ENCODE measurements around the gene STARD3.

DNA sequence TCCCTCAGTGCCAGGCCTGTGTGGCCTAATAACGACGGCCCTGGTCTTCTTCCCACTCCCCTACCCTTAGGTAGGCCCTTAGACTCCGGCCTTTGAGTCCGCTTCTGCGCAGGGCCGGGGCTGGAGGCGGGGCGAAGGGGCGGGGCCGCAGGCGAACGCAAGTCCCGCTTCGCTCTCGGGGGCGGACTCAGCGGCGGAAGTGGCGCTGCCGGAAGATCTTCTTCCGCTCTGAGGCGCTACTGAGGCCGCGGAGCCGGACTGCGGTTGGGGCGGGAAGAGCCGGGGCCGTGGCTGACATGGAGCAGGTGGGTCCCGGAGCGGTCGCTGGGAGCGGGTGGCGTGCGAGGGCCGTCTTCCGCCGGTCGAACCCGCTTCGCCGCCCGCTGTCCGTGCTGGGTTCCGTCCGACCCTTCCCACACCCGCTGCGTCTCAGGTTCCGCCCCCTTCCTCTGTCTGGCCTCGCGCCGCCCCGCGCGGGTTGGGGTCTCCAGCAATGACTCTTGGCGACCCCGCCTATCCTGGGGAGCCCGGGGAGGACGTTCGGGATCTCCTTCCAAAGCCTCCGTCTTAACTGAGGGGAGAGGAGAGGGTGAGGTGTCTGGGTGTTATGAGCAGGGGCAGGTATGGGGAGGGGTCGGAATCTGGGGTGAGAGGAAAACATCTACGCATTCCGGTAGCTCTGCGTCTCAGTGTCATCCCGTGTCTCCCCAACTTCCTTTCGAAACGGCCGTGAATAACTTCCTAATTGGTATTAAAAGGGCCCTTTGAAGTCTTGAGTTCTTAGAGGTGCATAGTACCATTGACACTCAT lies at the start of gene STARD3:
- TF ChIP-seq EZH2 (IDR thresholded peaks at IDR 0.05) (no peak), POLR2AphosphoS5 (IDR thresholded peaks at IDR 0.05; ENCODE audit: borderline replicate concordance, low read depth, low read length) (peak; percentile 82), FOXP2 (optimal IDR thresholded peaks at IDR 0.05; ENCODE audit: control extremely low read depth, extremely low read length, insufficient read depth) (no peak)
